ENCODE data around the gene NCOA3.
"Not testable (repeated sequence)": the region's sequence is repeated elsewhere in the genome, so short reads cannot be mapped to it uniquely, and the experiment has no call there.

Gene NCOA3

DNA sequence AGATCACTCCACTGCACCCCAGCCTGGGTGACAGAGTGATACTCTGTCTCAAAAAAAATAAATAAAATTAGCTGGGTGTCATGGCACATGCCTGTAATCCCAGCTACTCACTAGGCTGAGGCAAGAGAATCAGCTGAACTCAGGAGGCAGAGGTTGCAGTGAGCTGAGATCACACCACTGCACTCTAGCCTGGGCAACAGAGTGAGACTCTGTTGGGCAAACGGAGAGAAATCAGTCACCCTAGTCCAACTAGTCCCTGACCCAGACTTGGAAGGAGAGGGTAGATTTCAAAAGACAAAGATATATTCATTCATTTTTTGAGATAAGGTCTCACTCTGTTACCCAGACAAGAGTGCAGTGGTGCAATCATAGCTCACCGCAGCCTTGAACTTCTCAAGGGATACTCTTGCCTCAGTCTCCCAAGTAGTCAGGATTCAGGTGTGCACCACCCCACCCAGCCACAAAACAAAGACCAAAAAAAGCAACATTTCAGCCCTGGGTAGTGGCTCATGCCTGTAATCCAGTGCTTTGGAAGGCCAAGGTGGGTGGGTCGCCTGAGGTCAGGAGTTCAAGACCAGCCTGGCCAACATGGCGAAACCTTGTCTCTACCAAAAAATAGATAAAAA is 26.2 kb upstream of the NCOA3 start:
- no peak for DNase-seq

- DNase-seq: no peak
Measured at GRCh38 chr20:47476452-47476851, 25.2 kb upstream of the NCOA3 start.

DNA sequence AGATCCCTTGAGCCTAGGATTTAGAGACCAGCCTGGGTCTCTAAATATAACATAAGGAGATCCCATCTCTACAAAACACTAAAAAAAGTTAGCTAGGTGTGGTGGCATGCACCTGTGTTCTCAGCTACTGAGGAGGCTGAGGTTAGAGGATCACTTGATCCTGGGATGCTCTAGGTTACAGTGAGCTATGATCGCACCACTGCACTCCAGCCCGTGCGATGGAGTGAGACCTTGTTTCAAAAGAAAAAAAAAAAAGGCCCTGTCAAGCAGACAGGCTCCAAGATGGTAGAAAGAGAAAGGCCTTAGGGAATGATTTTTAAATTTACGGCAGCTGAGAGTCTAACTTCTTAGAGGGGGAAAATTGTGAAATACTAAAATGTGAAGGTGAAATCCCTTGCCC is 22.6 kb upstream of the NCOA3 start:
- no peak for DNase-seq

DNA sequence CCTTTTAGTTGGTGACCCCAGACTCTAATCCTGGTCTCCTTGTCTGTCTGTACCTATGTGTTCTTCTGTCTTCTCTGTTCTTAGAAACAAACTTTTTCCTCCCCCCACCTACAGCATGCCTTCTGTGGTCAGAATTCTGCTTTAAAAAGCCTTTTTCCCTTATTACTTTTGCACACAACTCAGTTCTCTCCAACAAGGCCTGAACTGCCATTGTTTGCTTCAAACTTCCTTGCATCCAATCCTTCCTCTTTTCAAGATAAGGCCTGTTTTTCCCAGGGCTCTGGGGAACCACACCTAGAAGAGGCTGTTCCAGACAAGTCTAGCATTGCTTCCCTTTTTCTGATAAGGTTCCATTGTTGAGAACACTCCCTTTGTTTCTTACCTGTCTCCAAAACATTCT is 22.2 kb upstream of the NCOA3 start:
- DNase-seq: no peak

- DNase-seq: no peak
Measured at GRCh38 chr20:47480239-47480638, 21.4 kb upstream of the NCOA3 start.

DNA sequence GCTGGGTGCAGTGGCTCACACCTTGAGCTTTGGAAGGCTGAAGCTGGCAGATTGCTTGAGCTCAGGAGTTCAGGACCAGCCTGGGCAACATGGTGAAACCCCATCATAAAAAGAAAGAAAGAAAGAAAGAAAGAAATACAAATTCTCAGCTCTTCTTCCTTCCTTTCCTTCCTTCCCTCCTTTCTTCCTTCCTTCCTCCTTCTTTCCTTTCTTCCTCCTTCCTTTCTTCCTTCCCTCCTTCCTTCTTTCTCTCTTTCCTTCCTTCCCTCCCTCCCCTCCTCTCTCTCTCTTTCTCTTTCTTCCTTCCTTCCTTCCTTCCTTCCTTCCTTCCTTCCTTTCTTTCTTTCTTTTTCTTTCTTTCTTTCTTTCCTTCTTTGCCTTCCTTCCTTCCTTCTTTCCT is 21.0 kb upstream of the NCOA3 start:
- no peak for DNase-seq

- DNase-seq: no peak
Measured at GRCh38 chr20:47481330-47482216, 20.1 kb upstream of the NCOA3 start.

GRCh38 chr20:47482705-47483104 is 19.0 kb upstream of the NCOA3 start:
- DNase-seq: no peak

DNA sequence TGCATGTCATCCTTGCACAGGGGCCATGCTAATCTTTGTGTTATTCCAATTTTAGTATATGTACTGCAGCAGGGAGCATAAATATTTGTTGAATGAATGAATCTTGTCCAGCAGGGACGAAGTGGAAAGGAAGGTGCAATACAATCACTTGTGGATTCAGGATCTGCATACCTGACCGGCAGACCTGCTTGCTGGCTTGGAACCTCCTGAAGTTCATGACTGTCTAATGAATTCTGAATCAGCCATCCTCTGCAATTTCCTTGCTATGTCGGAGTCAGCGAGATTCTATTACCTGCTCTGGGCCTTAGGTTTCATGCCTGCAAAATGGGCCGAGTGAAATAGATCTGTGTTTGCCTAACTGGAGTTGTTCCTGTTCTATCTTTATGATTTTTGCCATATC is 17.4 kb upstream of the NCOA3 start:
- no peak for DNase-seq

DNA sequence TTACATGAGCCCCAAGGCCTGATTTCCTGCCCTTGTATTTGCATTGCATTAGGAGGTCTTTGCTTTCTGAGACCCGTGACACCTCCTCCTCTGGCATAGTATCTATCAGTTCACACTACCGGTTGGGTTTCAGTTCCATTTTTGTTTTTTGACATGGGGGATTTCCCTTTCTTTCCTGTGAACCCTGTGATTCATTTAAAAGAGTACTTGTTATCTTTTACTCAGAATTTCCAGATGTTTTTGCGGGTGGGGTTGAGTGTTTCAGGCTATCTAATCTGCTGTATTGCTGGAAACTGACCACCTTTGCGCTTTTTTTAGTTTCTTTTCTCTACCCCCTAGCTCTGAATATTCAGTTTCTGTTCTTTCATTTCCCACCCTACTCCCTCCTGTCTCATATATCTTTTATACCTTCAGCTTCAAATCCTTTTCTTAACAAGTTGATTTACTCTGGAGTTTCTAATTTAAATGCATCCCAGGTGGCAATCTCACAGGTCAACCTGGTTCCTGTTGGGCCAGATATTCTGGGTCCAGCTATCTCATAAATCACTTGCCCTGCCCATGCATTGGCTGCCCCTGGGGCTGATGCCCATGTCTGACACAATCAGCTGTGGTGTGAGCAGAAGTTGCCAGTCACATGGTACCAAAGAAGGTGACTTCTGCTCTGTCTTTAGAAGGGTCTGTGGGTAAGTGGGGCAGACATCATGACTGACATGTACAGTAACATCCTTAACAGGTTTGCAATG is 14.3 kb upstream of the NCOA3 start:
- no peak for DNase-seq

- DNase-seq: no peak
Measured at GRCh38 chr20:47489448-47489872, 12.2 kb upstream of the NCOA3 start.

GRCh38 chr20:47490795-47491194 is 10.9 kb upstream of the NCOA3 start:
- no peak for DNase-seq

DNA sequence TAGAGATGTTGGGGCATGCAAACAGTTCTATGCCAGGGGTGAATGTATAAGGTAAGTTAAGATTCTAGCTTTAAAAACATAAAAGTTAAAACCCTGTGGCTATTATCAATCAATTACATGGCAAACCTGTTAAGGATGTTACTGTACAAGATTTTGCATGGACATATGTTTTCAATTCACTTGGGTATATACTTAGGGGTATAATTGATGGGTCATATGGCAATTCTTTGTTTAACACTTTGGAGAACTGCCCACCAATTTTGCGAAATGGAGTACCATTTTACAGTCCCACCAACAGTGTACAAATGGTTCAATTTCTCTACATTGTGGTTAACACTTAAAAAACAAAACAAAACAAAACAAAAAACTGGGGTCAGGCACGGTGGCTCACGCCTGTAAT is 9.4 kb upstream of the NCOA3 start:
- DNase-seq: no peak

- peak in 1 of 2 experiments; percentile 30 for DNase-seq
Measured at GRCh38 chr20:47493175-47493962, 8.3 kb upstream of the NCOA3 start.

DNA sequence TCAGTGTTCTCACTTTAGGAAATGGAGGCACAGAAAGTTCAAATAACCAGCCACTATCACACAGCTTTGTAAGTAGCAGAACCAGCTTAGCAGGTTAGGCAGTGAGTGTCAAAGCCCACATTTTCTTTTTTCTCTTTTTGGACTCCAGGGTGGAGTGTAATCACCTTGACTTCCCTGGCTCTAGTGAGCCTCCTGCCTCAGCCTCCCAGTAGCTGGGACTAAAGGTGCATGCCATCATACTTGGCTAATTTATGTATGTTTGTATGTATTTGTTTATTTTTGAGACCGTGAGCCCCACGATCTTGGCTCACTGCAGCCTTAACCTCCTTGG is 7.8 kb upstream of the NCOA3 start:
- DNase-seq: no peak

DNA sequence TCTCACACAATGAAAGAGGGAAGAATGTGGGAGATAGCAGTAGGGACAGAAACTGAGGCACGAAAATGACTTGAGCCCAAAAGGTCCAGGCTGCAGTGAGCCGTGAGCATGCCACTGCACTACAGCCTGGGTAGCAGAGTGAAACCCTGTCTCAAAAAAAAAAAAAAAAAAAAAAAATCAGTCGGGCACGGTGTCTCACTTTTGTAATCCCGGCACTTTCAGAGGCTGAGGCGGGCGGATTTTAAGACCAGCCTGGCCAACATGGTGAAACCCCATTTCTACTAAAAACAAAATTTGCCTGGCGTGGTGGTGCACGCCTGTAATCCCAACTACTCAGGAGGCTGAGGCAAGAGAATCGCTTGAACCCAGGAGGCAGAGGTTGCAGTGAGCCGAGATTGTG is 7.1 kb upstream of the NCOA3 start:
- DNase-seq: not testable (repeated sequence)

GRCh38 chr20:47496118-47496517 is 5.6 kb upstream of the NCOA3 start:
- no peak for DNase-seq

DNA sequence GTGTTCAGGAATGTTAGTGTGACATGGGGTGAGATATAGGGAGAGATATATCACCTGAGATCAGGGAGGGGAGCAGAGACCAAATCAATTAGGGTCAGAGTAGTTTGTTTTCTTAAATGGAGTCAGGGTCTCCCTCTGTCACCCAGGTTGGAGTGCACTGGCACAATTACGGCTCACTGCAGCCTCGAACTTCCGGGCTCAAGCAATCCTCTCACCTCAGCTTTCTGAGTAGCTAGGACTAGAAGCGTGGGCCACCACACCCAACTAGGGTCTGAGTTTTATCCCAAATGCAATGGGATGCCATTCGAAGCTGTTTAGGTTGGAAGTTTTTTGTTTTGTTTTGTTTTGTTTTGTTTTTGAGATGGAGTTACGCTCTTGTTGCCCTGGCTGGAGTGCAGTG is 3.1 kb upstream of the NCOA3 start:
- DNase-seq: no peak

DNA sequence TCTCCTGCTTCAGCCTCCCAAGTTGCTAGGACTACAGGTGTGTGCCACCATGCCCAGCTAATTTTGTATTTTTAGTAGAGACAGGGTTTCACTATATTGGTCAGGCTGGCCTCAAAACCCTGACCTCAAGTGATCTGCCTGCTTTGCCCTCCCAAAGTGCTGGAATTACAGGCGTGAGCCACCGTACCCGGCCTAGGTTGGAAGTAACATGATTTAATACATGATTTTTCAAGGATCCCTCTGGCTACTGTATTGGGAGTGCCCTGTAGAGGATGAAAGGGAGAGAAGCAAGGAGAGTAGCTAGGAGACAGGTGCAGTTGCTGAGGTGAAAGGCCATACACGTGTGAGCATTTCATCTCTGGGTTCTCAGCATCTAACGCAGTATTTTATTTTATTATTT is 2.6 kb upstream of the NCOA3 start:
- no peak for DNase-seq

GRCh38 chr20:47500082-47500481 is 1.6 kb upstream of the NCOA3 start:
- not testable (repeated sequence) for DNase-seq

DNA sequence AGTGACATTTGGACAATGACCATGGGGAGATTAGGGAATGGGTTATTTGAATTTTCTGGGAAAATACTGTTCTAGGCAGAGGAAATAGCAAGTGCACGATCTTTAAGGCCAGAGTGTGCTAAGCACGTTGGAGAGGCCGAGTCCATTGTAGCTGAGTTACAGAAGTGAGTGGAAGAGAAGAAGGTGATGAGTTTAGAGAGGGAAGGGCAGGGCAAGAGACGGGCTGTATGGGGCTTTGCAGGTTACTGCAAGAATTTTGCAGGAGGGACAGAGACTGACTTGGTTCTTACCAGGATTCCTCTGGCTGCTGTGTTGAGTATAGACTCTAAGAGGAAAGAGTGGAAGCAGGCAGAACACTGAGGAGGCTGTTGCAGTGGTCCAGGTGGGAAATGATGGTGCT is 1.1 kb upstream of the NCOA3 start:
- no peak for DNase-seq

DNA sequence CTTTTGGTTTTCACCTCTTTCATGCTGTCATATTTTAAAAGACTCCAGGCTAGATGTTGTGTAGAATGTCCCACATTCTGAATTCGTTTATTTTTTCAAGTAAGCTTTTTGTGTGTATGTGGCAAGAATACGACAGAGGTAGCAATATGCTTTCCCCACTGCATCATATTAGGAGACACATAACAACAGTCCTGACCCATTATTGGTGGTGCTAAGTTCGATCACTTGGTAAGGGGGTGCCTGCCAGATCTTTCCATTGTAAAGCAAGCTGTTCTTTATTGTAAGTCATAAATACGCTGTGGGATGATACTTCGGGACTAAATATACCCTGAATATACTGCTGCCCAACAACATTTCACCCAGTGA is 588 bp upstream of the NCOA3 start:
- DNase-seq: no peak

Data from SW 1271 (cell line).